Fibroblast of mammary gland (primary cell): Measurements from ENCODE around the gene VAX1.

Experiments
- DNase-seq: peaks from one replicate; pipeline ENCODE4 v3.0.0-alpha.2; 2010; ENCODE audit warnings: low read depth
- H3K4me3 ChIP-seq: 2 replicates; pipeline ENCODE4 v1.5.1; 2011; ENCODE audit warnings: low read depth, mild to moderate bottlenecking, low read length, moderate library complexity; ENCODE audit not compliant: control insufficient read depth
- TF ChIP-seq, protein P1 (sequence below): conservative IDR thresholded peaks from 2 replicates; pipeline ENCODE4 v1.5.1; 2011; ENCODE audit warnings: low read depth, low read length, inconsistent platforms; ENCODE audit not compliant: control insufficient read depth, insufficient read depth

VAX1 gene

DNA sequence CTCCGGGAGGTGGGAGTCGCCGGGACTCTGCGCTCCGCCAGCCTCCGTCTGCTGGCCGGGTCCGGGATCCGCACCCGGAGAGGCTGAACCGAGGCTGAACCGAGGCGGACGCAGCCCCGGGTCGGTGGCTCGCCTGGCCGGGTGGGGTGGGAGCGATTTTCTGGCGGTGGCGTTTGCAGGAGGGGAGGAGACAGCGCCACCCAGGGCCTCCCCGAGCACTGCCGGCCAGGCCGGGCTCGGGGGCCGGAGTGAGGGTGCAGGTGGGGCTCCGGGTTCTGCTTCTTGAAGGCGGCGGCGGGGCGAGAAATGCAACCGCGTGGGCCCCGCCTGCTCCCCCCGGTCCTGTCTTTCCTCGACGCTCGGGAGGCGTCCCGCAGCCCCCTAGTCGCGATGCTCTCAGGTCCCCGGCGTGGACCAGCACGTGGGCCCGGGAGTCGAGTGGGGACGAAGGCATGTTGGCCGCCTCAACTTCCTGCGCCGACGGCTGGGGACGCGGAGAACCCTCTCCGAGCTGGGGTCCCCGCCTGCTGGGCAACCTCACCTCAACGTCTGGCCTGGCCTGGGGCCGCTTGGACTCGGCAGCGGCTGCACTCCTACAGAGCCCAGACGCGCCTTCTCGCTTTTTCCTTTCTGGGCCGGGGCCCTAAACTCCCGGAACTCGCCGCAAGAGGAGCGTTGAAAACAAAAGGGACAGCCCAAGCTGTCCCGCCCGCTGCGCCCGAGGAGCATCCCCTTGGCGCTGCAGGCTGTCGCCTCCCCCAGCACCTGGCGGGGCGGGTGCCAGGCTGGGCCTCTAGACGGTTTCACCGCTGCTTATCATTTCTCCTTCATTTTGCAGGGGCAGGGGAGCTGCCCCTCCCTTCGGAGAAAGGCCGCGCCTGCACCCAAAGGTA lies 25.2 kb upstream of the VAX1 start:
- H3K4me3 ChIP-seq, result no peak overlapping the region
- DNase-seq, result no peak
- TF ChIP-seq, protein P1, sequence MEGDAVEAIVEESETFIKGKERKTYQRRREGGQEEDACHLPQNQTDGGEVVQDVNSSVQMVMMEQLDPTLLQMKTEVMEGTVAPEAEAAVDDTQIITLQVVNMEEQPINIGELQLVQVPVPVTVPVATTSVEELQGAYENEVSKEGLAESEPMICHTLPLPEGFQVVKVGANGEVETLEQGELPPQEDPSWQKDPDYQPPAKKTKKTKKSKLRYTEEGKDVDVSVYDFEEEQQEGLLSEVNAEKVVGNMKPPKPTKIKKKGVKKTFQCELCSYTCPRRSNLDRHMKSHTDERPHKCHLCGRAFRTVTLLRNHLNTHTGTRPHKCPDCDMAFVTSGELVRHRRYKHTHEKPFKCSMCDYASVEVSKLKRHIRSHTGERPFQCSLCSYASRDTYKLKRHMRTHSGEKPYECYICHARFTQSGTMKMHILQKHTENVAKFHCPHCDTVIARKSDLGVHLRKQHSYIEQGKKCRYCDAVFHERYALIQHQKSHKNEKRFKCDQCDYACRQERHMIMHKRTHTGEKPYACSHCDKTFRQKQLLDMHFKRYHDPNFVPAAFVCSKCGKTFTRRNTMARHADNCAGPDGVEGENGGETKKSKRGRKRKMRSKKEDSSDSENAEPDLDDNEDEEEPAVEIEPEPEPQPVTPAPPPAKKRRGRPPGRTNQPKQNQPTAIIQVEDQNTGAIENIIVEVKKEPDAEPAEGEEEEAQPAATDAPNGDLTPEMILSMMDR, result no peak

DNA sequence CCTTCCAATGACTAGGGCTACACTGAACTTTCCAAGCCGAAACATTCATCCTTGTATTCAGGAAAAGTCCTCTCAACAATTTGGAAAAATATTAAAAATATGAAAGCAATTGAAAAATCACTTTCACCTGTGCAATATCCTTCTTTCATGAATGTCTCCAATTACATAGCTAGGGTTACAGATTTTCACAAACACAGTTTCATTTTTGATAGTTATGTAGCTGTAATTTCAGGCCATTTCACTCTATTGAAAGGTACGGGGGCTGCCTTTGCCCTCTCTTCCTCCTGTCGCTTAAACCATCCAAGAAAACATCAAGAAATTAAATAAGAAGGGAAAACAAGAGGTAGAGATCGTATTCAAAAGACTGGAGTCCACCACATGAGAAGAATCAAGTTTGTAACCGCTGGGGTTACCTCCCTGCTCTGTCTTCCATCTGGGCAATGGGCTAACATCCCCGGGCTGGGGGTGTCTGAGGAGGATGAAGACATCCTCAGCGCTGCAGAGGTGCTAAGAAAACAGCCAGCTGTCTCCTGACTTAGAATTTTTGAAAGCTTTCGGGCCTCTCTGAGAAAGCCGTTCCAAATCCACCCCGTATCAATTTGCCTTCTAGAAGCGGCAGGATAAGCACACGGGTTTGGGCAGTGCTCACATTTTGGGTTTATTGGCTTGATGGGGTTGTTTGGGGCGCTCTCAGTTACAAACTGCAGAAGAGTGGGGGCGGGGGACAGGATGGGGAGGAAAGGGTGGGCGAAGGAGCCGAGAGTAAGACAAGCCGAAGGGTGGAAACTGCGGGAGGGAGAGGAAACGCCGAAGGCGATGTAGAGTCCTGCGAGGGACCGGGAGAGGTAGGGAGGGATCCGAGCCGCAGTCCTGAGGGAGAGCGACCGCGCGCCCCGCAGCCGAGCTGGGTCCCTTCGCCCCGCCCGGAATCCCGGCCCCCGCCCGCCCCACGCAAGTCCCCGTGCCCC lies 24.3 kb upstream of the VAX1 start:
- TF ChIP-seq, protein P1, result no peak
- DNase-seq, result no peak
- no peak overlapping the region for H3K4me3 ChIP-seq

DNA sequence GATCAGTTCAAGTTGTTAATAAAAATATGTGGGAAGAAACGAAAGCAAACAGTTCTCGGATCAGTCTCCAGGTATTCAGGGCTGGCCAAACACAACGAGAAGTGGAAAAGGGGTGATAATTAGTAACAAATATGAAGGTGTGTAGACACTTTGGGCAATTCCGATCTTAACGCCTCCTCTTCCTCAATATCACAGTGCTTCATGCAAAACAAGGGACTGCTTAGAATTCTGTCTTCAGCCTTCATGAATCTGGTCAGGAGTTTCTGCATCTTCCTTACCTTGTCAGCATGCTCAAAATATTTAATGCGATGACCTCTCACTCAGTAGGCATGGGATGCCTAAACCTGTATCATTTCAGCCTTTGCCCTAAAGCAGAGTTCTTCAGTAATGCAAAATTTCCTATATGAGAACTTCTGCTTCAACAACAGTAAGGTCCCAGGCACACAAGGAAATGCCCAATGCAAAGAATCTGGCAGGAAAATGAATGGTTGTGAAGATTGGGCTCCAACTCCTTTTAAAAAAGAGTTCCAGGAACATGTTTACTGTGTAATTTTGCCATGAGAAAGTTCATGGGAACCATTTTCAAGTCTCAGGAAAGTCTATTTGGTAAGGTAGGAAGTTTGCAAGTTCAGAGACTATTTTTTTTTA lies 23.4 kb upstream of the VAX1 start:
- H3K4me3 ChIP-seq, result no peak overlapping the region
- no peak for DNase-seq
- TF ChIP-seq, protein P1, result no peak

DNA sequence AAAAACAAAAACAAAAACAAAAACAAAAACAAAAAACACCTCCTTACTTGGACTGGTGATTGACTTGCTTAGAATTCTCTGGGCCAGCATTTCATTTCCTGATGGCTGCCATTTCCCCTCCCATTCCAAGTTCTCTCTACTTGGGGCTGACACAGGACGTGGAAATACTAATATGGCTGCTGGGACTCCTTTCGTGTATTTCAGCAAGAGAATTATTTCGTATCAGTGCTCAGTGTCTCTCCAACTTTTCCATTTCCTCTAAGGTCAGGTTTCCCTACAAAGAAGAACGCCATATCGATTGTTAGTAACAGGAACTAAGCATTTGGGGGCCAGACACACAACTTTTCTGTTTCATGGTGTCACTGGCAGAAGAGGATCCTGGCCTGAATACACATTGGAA lies 22.5 kb upstream of the VAX1 start:
- TF ChIP-seq, protein P1, result no peak
- no peak overlapping the region for H3K4me3 ChIP-seq
- DNase-seq, result no peak

DNA sequence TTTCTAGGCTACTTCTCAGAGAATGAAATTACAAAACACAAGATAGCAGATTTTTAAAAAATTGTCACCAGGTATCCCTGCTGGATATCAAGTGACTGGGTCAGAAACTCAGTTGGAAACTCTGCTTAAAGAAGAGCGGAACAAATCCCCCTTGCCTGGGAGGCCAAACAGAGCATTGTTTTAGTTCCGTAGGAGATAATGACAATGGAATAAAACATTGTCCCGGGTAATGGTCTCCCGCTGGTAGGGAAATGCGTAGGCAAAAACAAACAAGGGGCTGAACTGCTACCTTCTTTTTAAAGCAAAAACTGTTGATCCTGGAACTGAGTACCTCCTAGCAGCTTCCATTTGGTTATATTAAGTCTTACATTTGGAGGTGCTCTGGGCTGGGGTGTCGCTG lies 21.3 kb upstream of the VAX1 start:
- TF ChIP-seq, protein P1, result no peak
- DNase-seq, result no peak
- no peak overlapping the region for H3K4me3 ChIP-seq

DNA sequence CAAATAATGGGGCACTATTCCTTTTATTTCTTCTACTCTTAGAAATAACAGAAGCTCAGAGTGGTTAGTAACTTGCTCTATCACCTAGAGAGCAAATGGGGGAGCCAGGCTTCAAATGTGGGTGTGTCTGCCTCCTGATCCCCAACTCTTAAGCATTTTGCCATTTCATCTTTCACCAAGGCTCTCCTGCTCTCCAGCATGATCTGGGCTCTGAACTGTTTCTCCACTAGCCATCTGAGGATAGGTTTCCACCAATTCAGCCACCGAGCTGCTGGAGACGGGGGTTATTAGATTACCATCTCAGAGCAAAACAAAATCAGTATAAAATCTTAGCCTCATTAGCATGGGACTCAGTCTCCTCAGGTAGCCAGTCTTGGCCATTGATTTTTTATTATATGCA lies 20.2 kb upstream of the VAX1 start:
- no peak overlapping the region for H3K4me3 ChIP-seq
- TF ChIP-seq, protein P1, result no peak
- no peak for DNase-seq
